GM18861 (cell line): ENCODE measurements around the gene GRB7.
"Not testable (repeated sequence)": the region's sequence is repeated elsewhere in the genome, so short reads cannot be mapped to it uniquely, and the experiment has no call there.

Experiments used
- ATAC-seq: cut with Tn5 transposase; IDR thresholded peaks from one replicate; pipeline ENCODE4 v1.9.1; 2021; ENCODE audit not compliant: unreplicated experiment

GRB7 gene

GRCh38 chr17:39709319-39709997 is 28.3 kb upstream of the GRB7 start:
- no peak for ATAC-seq

- no peak for ATAC-seq
Observed at GRCh38 chr17:39709998-39710964, 27.5 kb upstream of the GRB7 start.

- not testable (repeated sequence) for ATAC-seq
Observed at GRCh38 chr17:39711071-39711470, 26.7 kb upstream of the GRB7 start.

- ATAC-seq: no peak
Observed at GRCh38 chr17:39711851-39712250, 25.9 kb upstream of the GRB7 start.

GRCh38 chr17:39714234-39714633 is 23.5 kb upstream of the GRB7 start:
- no peak for ATAC-seq

GRCh38 chr17:39715375-39716072 is 22.2 kb upstream of the GRB7 start:
- ATAC-seq: no peak

- ATAC-seq: no peak
Observed at GRCh38 chr17:39716073-39716818, 21.5 kb upstream of the GRB7 start.

GRCh38 chr17:39716879-39717536 is 20.7 kb upstream of the GRB7 start:
- no peak for ATAC-seq

- no peak for ATAC-seq
Observed at GRCh38 chr17:39717660-39718059, 20.1 kb upstream of the GRB7 start.

GRCh38 chr17:39719563-39720355 is 18.0 kb upstream of the GRB7 start:
- no peak for ATAC-seq

GRCh38 chr17:39722104-39722503 is 15.6 kb upstream of the GRB7 start:
- ATAC-seq: no peak

- no peak for ATAC-seq
Observed at GRCh38 chr17:39722965-39723848, 14.5 kb upstream of the GRB7 start.

GRCh38 chr17:39724731-39725130 is 13.0 kb upstream of the GRB7 start:
- ATAC-seq: no peak

GRCh38 chr17:39725923-39726322 is 11.8 kb upstream of the GRB7 start:
- not testable (repeated sequence) for ATAC-seq

GRCh38 chr17:39726617-39727016 is 11.1 kb upstream of the GRB7 start:
- ATAC-seq: no peak

- ATAC-seq: no peak
Observed at GRCh38 chr17:39727556-39727955, 10.2 kb upstream of the GRB7 start.

GRCh38 chr17:39729280-39729851 is 8.4 kb upstream of the GRB7 start:
- no peak for ATAC-seq
